H1 (cell line): ENCODE measurements around the gene C5orf58. TPM values are rescaled to one million over a fixed set of nuclear protein-coding genes. Genes with fewer than 3 reads are reported as not detected.

Experiments used
- CHD7 ChIP-seq: fragments of 300-600 bp; sonication (generic); IDR thresholded peaks from 2 replicates; pipeline ENCODE4 v1.7.1; 2012; ENCODE audit warnings: low read length, moderate library complexity, mild to moderate bottlenecking, inconsistent platforms; ENCODE audit not compliant: insufficient replicate concordance
- E2F6 ChIP-seq: IDR thresholded peaks from 2 replicates; pipeline ENCODE4 v1.6.1; 2012; ENCODE audit warnings: inconsistent platforms
- PHF8 ChIP-seq: fragments of 200-600 bp; sonication (generic); conservative IDR thresholded peaks from 2 replicates; pipeline ENCODE4 v1.7.1; 2012; ENCODE audit warnings: low read depth, mild to moderate bottlenecking, inconsistent platforms, low read length, moderate library complexity
- POLR2A ChIP-seq, 2 experiments: IDR thresholded peaks; 1 replicate in 1 of 2; 2 replicates in 1 of 2; pipeline ENCODE4 v1.6.1; 2011; ENCODE audit warnings: low read depth in 2 of 2, low read length in 2 of 2, mild to moderate bottlenecking in 2 of 2; ENCODE audit errors: control extremely low read depth in 1 of 2
- SAP30 ChIP-seq: fragments of 300-600 bp; sonication (generic); IDR thresholded peaks from 2 replicates; pipeline ENCODE4 v1.7.1; 2012; ENCODE audit warnings: low read length, moderate library complexity, mild to moderate bottlenecking, inconsistent platforms; ENCODE audit not compliant: insufficient read depth, insufficient replicate concordance
- SP2 ChIP-seq: IDR thresholded peaks from 2 replicates; pipeline ENCODE4 v1.6.1; 2012; ENCODE audit warnings: mild to moderate bottlenecking, low read length, inconsistent platforms
- SRF ChIP-seq: IDR thresholded peaks from 2 replicates; pipeline ENCODE4 v1.6.1; 2011; ENCODE audit warnings: mild to moderate bottlenecking, low read depth, low read length, moderate library complexity
- polyA plus RNA-seq, 7 experiments: library from polyadenylated mRNA; depleted of rRNA in 3 of 7; stranded (reverse) in 5 of 7; unstranded in 2 of 7; fragments of >200 nt in 5 of 7; fragments of 200-250 nt in 2 of 7; gene quantifications; 1 replicate in 5 of 7; 2 replicates in 1 of 7; 4 replicates in 1 of 7; pipeline versions ENCODE4 v1.2.1 to v1.2.3, GENCODE V29; 2011 to 2013; ENCODE audit warnings: missing spikeins in 2 of 7, mixed read lengths in 2 of 7
- total RNA-seq: library from RNA; stranded (reverse); fragmentation: NEBNext Ultra II Directional; extraction: Animal tissue kit (Norgen Biotek cat#: 25700); gene quantifications from 2 replicates; pipeline ENCODE4 v1.2.1, GENCODE V29; 2021

Gene C5orf58
- total and polyA plus RNA-seq, 2 of the 8 experiments (the other 6 are each of a cell fraction or from before 2014, with no cell fraction given), result 0.24 to 1.6 TPM

GRCh38 chr5:170226661-170227060, 6.1 kb upstream of the C5orf58 start (continued):
- TF ChIP-seq CHD7, result no peak
- no peak for TF ChIP-seq SAP30
- no peak for TF ChIP-seq PHF8
- no peak for TF ChIP-seq E2F6
- TF ChIP-seq SP2, result no peak
- no peak for TF ChIP-seq SRF
- TF ChIP-seq POLR2A (IDR thresholded peaks at IDR 0.05; ENCODE audit: control extremely low read depth in 1 of 2, low read depth in 2 of 2, low read length in 2 of 2), result no peak
